Suprapubic skin (tissue), 4 donors: ENCODE data around the gene FRMD8.
A peak's percentile ranks its signal among the peaks of the same experiment; 100 is the strongest.

Source experiments
- POLR2A ChIP-seq, 2 donors: fragments of 450-650 bp; IDR thresholded peaks; one replicate each; pipeline ENCODE4 v1.6.1; 2017; ENCODE audit warnings: antibody characterized with exemption in 2 of 2, mild to moderate bottlenecking in 2 of 2, moderate library complexity in 2 of 2
- POLR2AphosphoS5 ChIP-seq, 3 donors: sonication (generic); formaldehyde crosslinking; IDR thresholded peaks; one replicate each; pipeline ENCODE4 v1.6.1; 2017; ENCODE audit warnings: antibody characterized with exemption in 3 of 3
- TF ChIP-seq, protein P1 (sequence below), 2 donors: fragments of 200-600 bp in 1 of 2; fragments of 450-650 bp in 1 of 2; sonication (generic) in 1 of 2; IDR thresholded peaks; one replicate each; pipeline ENCODE4 v1.5.1; 2016 to 2019; ENCODE audit warnings: antibody characterized with exemption in 2 of 2, mild to moderate bottlenecking in 1 of 2, moderate library complexity in 1 of 2

DNA sequence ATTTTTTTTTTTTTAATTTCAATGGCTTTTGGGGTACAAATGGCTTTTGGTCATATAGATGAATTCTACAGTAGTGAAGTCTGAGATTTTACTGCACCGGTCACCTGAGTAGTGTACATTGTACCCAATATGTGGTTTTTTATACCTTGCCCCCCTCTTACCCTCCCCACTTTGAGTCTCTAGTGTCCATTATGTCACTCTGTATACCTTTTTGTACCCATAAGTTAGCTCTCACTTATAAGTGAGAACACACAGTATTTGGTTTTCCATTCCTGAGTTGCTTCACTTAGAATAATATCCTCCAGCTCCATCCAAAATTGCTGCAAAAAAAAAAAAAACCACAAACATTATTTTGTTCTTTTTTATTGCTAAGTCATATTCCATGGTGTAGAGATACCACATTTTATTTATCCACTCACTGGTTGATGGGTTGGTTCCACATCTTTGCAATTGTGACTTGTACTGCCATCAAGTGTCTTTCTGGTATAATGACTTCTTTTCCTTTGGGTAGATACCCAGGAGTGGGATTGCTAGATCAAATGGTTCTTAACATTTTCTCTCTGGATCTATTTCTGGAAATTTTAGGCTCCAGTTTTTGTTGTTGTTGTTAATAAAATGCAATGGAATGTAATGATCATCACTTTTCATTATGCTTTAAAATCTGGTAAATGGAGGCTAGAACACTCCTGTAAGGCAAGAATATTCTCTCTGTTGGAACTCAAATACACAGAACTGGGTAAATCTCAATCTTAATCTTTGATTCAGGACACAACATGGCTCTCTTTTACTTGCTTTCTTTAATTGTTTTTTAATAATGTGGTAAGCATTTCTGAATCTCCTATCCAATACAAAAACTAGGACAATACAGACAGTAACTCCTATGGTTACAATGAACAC lies 46.5 kb downstream of the FRMD8 start:
- TF ChIP-seq, protein P1, sequence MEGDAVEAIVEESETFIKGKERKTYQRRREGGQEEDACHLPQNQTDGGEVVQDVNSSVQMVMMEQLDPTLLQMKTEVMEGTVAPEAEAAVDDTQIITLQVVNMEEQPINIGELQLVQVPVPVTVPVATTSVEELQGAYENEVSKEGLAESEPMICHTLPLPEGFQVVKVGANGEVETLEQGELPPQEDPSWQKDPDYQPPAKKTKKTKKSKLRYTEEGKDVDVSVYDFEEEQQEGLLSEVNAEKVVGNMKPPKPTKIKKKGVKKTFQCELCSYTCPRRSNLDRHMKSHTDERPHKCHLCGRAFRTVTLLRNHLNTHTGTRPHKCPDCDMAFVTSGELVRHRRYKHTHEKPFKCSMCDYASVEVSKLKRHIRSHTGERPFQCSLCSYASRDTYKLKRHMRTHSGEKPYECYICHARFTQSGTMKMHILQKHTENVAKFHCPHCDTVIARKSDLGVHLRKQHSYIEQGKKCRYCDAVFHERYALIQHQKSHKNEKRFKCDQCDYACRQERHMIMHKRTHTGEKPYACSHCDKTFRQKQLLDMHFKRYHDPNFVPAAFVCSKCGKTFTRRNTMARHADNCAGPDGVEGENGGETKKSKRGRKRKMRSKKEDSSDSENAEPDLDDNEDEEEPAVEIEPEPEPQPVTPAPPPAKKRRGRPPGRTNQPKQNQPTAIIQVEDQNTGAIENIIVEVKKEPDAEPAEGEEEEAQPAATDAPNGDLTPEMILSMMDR (IDR thresholded peaks at IDR 0.05), result no peak
- TF ChIP-seq POLR2AphosphoS5 (IDR thresholded peaks at IDR 0.05), result no peak
- peak in 1 of 2 donors; percentile 8 for TF ChIP-seq POLR2A (IDR thresholded peaks at IDR 0.05)
